ENCODE measurements around the gene MRPS12. TPM values are rescaled to one million over a fixed set of nuclear protein-coding genes. Genes with fewer than 3 reads are reported as not detected.
"Not testable (repeated sequence)": the region's sequence is repeated elsewhere in the genome, so short reads cannot be mapped to it uniquely, and the experiment has no call there.

Gene MRPS12
- total RNA-seq, 4 donors from 2014 or later, result 17.7 to 33.6 (median 22.1) TPM

- no peak overlapping the region for H3K27ac ChIP-seq
- no peak overlapping the region for H3K4me3 ChIP-seq (replicated peaks in 1 of 3)
- no peaks in the 10 kb centered on the region for H3K27me3 ChIP-seq
- no peaks in the 10 kb centered on the region for H3K36me3 ChIP-seq
- H3K9me3 ChIP-seq, result no peaks in the 10 kb centered on the region
- H3K4me1 ChIP-seq, result peaks cover 0 to 6% of the 10 kb centered on the region in 2 donors
- intact Hi-C loops (cut with DNase I), result no loop called here
- TF ChIP-seq CTCF (IDR thresholded peaks at IDR 0.05), result no peak
- TF ChIP-seq POLR2A (IDR thresholded peaks at IDR 0.05), result no peak
- 93 to 97% methylated on average over 2 of the region's 2 CpGs for WGBS, 2 donors
- no peak for DNase-seq
These were observed 27.6 kb downstream of the MRPS12 start for GRCh38 chr19:38958301-38958700.

- Histone ChIP-seq H3K27ac (no peak overlapping the region), H3K4me3 (replicated peaks in 1 of 3) (no peak overlapping the region), H3K4me1 (peaks cover 0 to 6% of the 10 kb centered on the region in 2 donors), H3K9me3 (no peaks in the 10 kb centered on the region), H3K27me3 (no peaks in the 10 kb centered on the region), H3K36me3 (no peaks in the 10 kb centered on the region)
- no peak for DNase-seq
- TF ChIP-seq CTCF (IDR thresholded peaks at IDR 0.05) (no peak), POLR2A (IDR thresholded peaks at IDR 0.05) (no peak)
- intact Hi-C loops (cut with DNase I), result no loop called here
- 87 to 91% methylated on average over 5 of the region's 5 CpGs for WGBS, 2 donors
These were observed 28.9 kb downstream of the MRPS12 start for GRCh38 chr19:38959618-38960017.

GRCh38 chr19:38964738-38965137 is 34.0 kb downstream of the MRPS12 start:
- intact Hi-C loops (cut with DNase I), result no loop called here
- Histone ChIP-seq H3K9me3 (no peaks in the 10 kb centered on the region), H3K27me3 (no peaks in the 10 kb centered on the region), H3K4me3 (replicated peaks in 1 of 3) (no peak overlapping the region), H3K36me3 (no peaks in the 10 kb centered on the region), H3K4me1 (peaks cover 0 to 6% of the 10 kb centered on the region in 2 donors), H3K27ac (no peak overlapping the region)
- no peak for TF ChIP-seq POLR2A (IDR thresholded peaks at IDR 0.05)
- no peak for TF ChIP-seq CTCF (IDR thresholded peaks at IDR 0.05)
- no peak for DNase-seq
- WGBS, 2 donors, result 81 to 87% methylated on average over 2 of the region's 2 CpGs

- intact Hi-C loops (cut with DNase I); DNase-seq: not testable (repeated sequence)
- 94 to 97% methylated on average over 5 of the region's 5 CpGs for WGBS, 2 donors
These were observed 35.4 kb downstream of the MRPS12 start for GRCh38 chr19:38966149-38966548.

GRCh38 chr19:38970664-38971532 is 40.2 kb downstream of the MRPS12 start:
- 87 to 88% methylated on average over 12 of the region's 12 CpGs for WGBS, 2 donors
- H3K27me3 ChIP-seq, result peaks cover 5% of the 10 kb centered on the region
- intact Hi-C loops (cut with DNase I), result no loop called here
- no peak for DNase-seq
- H3K36me3 ChIP-seq, result no peaks in the 10 kb centered on the region
- H3K9me3 ChIP-seq, result no peaks in the 10 kb centered on the region
- H3K4me3 ChIP-seq (replicated peaks in 1 of 3), result no peak overlapping the region
- H3K27ac ChIP-seq, result no peak overlapping the region
- TF ChIP-seq CTCF (IDR thresholded peaks at IDR 0.05), result no peak
- TF ChIP-seq POLR2A (IDR thresholded peaks at IDR 0.05), result no peak
- H3K4me1 ChIP-seq, result peaks cover 0 to 7% of the 10 kb centered on the region in 2 donors

More at GRCh38 chr19:38966149-38966548, 35.4 kb downstream of the MRPS12 start:
- H3K27me3 ChIP-seq; H3K9me3 ChIP-seq; H3K36me3 ChIP-seq; H3K4me3 ChIP-seq (replicated peaks in 1 of 3); H3K4me1 ChIP-seq; H3K27ac ChIP-seq: not testable (repeated sequence)
